HepG2 (cell line): ENCODE results near the gene BSN. TPM values are rescaled to one million over a fixed set of nuclear protein-coding genes. Genes with fewer than 3 reads are reported as not detected.

Experiments
- ARID4A ChIP-seq: sonication (generic); formaldehyde crosslinking; IDR thresholded peaks from 2 replicates; pipeline ENCODE4 v1.5.0; 2020; ENCODE audit warnings: mild to moderate bottlenecking, missing genetic modification reagents, borderline replicate concordance
- BORCS8-MEF2B ChIP-seq: sonication (generic); formaldehyde crosslinking; IDR thresholded peaks from 2 replicates; pipeline ENCODE4 v1.8.0; 2022; ENCODE audit warnings: mild to moderate bottlenecking, missing genetic modification reagents
- CREB3 ChIP-seq: sonication (generic); formaldehyde crosslinking; IDR thresholded peaks from 2 replicates; pipeline ENCODE4 v1.5.0; 2020; ENCODE audit warnings: missing genetic modification reagents
- ETV5 ChIP-seq: IDR thresholded peaks from 2 replicates; pipeline ENCODE4 v1.6.1; 2018; ENCODE audit warnings: missing biosample characterization, missing genetic modification reagents, inconsistent platforms, borderline replicate concordance
- FOXO4 ChIP-seq: sonication (generic); formaldehyde crosslinking; conservative IDR thresholded peaks from 2 replicates; pipeline ENCODE4 v1.8.1; 2023; ENCODE audit warnings: missing genetic modification reagents
- HNRNPLL ChIP-seq: fragments of 200-400 bp; formaldehyde crosslinking; IDR thresholded peaks from 2 replicates; pipeline ENCODE4 v1.6.1; 2017; ENCODE audit warnings: mild to moderate bottlenecking, low read depth, low read length; ENCODE audit not compliant: poor library complexity, severe bottlenecking
- IRF1 ChIP-seq: sonication (generic); formaldehyde crosslinking; IDR thresholded peaks from 2 replicates; pipeline ENCODE4 v1.4.0; 2020; ENCODE audit warnings: low read depth, mild to moderate bottlenecking, missing genetic modification reagents
- LRRFIP1 ChIP-seq: sonication (generic); formaldehyde crosslinking; conservative IDR thresholded peaks from 2 replicates; pipeline ENCODE4 v1.4.0; 2020; ENCODE audit warnings: missing genetic modification reagents
- PITX1 ChIP-seq: sonication (generic); formaldehyde crosslinking; IDR thresholded peaks from 2 replicates; pipeline ENCODE4 v1.5.1; 2020; ENCODE audit warnings: mild to moderate bottlenecking, missing genetic modification reagents
- STAG1 ChIP-seq: sonication (generic); formaldehyde crosslinking; IDR thresholded peaks from 2 replicates; pipeline ENCODE4 v1.4.0; 2020; ENCODE audit warnings: missing genetic modification reagents
- TEAD2 ChIP-seq: sonication (generic); formaldehyde crosslinking; IDR thresholded peaks from 2 replicates; pipeline ENCODE4 v1.9.0; 2021; ENCODE audit warnings: missing genetic modification reagents
- TSC22D2 ChIP-seq: sonication (generic); formaldehyde crosslinking; IDR thresholded peaks from 2 replicates; pipeline ENCODE4 v1.5.1; 2020; ENCODE audit warnings: missing genetic modification reagents, mild to moderate bottlenecking, borderline replicate concordance
- YEATS4 ChIP-seq: sonication (generic); formaldehyde crosslinking; IDR thresholded peaks from 2 replicates; pipeline ENCODE4 v1.4.0; 2020; ENCODE audit warnings: missing genetic modification reagents, borderline replicate concordance
- ZBTB26 ChIP-seq: IDR thresholded peaks from 2 replicates; pipeline ENCODE4 v1.6.1; 2016; ENCODE audit warnings: missing compliant biosample characterization, missing genetic modification reagents, borderline replicate concordance
- ZNF138 ChIP-seq: sonication (generic); formaldehyde crosslinking; IDR thresholded peaks from 2 replicates; pipeline ENCODE4 v1.5.0; 2020; ENCODE audit warnings: mild to moderate bottlenecking, low read depth, missing genetic modification reagents
- ZNF292 ChIP-seq: sonication (generic); formaldehyde crosslinking; IDR thresholded peaks from 2 replicates; pipeline ENCODE4 v1.8.1; 2022; ENCODE audit warnings: mild to moderate bottlenecking, low read depth, missing genetic modification reagents, borderline replicate concordance
- ZNF558 ChIP-seq: sonication (generic); formaldehyde crosslinking; IDR thresholded peaks from 2 replicates; pipeline ENCODE4 v1.9.0; 2022; ENCODE audit warnings: mild to moderate bottlenecking, missing genetic modification reagents, borderline replicate concordance
- ZNF7 ChIP-seq: IDR thresholded peaks from 2 replicates; pipeline ENCODE4 v1.6.1; 2016; ENCODE audit warnings: missing biosample characterization, missing genetic modification reagents
- polyA plus RNA-seq, 8 experiments: library from polyadenylated mRNA; depleted of rRNA in 3 of 8; stranded (reverse) in 7 of 8; unstranded in 1 of 8; fragments of >200 nt; fragmentation: Illumina TruSeq in 4 of 8; extraction: Trizol in 4 of 8; gene quantifications; 2 replicates each; pipeline versions ENCODE4 v1.2.1 to v1.2.3, GENCODE V29; 2011 to 2016; ENCODE audit warnings: low read depth in 4 of 8, missing spikeins in 1 of 8, mixed read lengths in 1 of 8; ENCODE audit not compliant: insufficient read depth in 1 of 8
- total RNA-seq, 5 experiments: library from RNA; depleted of rRNA; stranded (reverse); fragments of >200 nt; fragmentation: Illumina TruSeq; extraction: Trizol; gene quantifications; 2 replicates each; pipeline ENCODE4 v1.2.3, GENCODE V29; 2016; ENCODE audit warnings: low read depth in 1 of 5

Gene BSN
- total and polyA plus RNA-seq, 2 of the 13 experiments (the other 11 are each of a cell fraction or from before 2014, with no cell fraction given) = 0.42 to 0.86 TPM

- TF ChIP-seq ZNF138 (CRISPR knock-in tag) (peak; percentile 31; the same call in 1 of the 2 replicates), ZNF292 (CRISPR knock-in tag) (no peak), ZNF7 (0 out of 2 replicates have a peak, but pooled peaks have one; percentile 18), PITX1 (CRISPR knock-in tag) (no peak), ZNF558 (CRISPR knock-in tag) (peak; percentile 79; the same call in 1 of the 2 replicates), BORCS8-MEF2B (CRISPR knock-in tag) (no peak), ZBTB26 (CRISPR knock-in tag) (no peak), TSC22D2 (CRISPR knock-in tag) (no peak), IRF1 (CRISPR knock-in tag) (no peak), YEATS4 (no peak), ETV5 (no peak; the same call in 1 of the 2 replicates), TEAD2 (no peak), HNRNPLL (peak; percentile 9), LRRFIP1 (CRISPR knock-in tag) (no peak), STAG1 (0 out of 2 replicates have a peak, but pooled peaks have one; percentile 11), ARID4A (CRISPR knock-in tag) (no peak; the same call in none of the 2 replicates), FOXO4 (CRISPR knock-in tag) (no peak), CREB3 (CRISPR knock-in tag) (no peak)
These were observed 120.3 kb downstream of the BSN start (continued) for GRCh38 chr3:49674497-49674983.
